ENCODE results near the gene CT45A1. TPM values are rescaled to one million over a fixed set of nuclear protein-coding genes. Genes with fewer than 3 reads are reported as not detected.

CT45A1 gene
- total and polyA plus RNA-seq, 2 of the 8 experiments (the other 6 are each of a cell fraction or from before 2014, with no cell fraction given), result not detected

DNA sequence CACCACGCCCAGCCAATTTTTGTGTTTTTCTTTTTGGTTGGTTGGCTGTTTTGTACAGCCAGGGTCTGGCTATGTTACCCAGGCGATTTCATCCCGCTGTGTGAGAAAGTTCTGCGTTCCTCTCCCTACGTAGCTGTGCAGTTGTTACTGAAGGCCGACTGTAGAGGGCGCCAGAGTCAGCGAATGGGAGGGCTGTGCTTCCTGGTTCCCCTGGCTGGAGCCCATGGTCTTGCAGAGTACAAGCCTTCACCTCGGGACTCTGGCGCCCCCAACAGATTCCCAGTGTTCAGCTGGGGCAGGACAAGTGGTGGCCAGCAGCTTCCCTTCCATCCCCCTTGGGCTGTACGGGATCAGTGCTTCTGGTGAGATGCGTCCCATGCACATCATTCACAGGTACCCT, 5.6 kb upstream of the CT45A1 start:
- Histone ChIP-seq H2AK5ac (ENCODE audit: low read depth, low read length) (no peak overlapping the region), H2AFZ (ENCODE audit: low read length) (no peak overlapping the region), H3K27me3 (replicated peaks in 1 of 4; ENCODE audit: control insufficient read depth in 3 of 4, extremely low read depth in 1 of 4, insufficient read depth in 3 of 4, low read length in 3 of 4) (no peaks in the 10 kb centered on the region), H3K23me2 (ENCODE audit: low read depth, low read length) (no peaks in the 10 kb centered on the region), H2BK20ac (ENCODE audit: low read length) (no peak overlapping the region), H2BK120ac (replicated peaks; ENCODE audit: low read depth, low read length) (no peak overlapping the region), H3K4me1 (replicated peaks in 1 of 4; ENCODE audit: control insufficient read depth in 3 of 4, insufficient read depth in 4 of 4, low read length in 3 of 4) (no peaks in the 10 kb centered on the region), H3K36me3 (ENCODE audit: control insufficient read depth in 2 of 4, insufficient read depth in 4 of 4, low read length in 3 of 4) (no peaks in the 10 kb centered on the region), H3K14ac (ENCODE audit: insufficient read length) (no peak overlapping the region), H3K9ac (replicated peaks in 1 of 4; ENCODE audit: extremely low read depth in 1 of 4, low read depth in 3 of 4, low read length in 3 of 4) (no peak overlapping the region), H4K91ac (replicated peaks; ENCODE audit: insufficient read length, low read length) (no peak overlapping the region), H3K23ac (ENCODE audit: insufficient read length) (no peak overlapping the region), H3K79me2 (ENCODE audit: control insufficient read depth in 1 of 2, insufficient read depth in 2 of 2, low read length in 2 of 2) (no peaks in the 10 kb centered on the region), H4K5ac (ENCODE audit: insufficient read length, low read depth, low read length) (no peak overlapping the region), H2BK15ac (ENCODE audit: low read length) (no peak overlapping the region), H3K79me1 (ENCODE audit: low read depth, low read length) (no peaks in the 10 kb centered on the region), H3K4me3 (ENCODE audit: extremely low read depth in 1 of 4, insufficient read depth in 2 of 4, low read depth in 3 of 4, low read length in 4 of 4) (no peak overlapping the region), H4K20me1 (replicated peaks in 1 of 2; ENCODE audit: control insufficient read depth in 1 of 2, insufficient read depth in 2 of 2, low read length in 2 of 2) (no peaks in the 10 kb centered on the region), H2BK5ac (ENCODE audit: low read depth, low read length) (no peak overlapping the region), H3K9me3 (ENCODE audit: insufficient read depth in 2 of 2, low read depth in 1 of 2, low read length in 1 of 2) (peaks cover 5 to 16% of the 10 kb centered on the region in 2 experiments; a peak in 3 of 4 replicates), H3K4me2 (ENCODE audit: insufficient read depth in 1 of 2, low read depth in 2 of 2, low read length in 2 of 2) (no peak overlapping the region), H2BK12ac (ENCODE audit: low read depth, low read length) (no peak overlapping the region), H3K56ac (replicated peaks; ENCODE audit: insufficient read length, low read depth, low read length) (no peak overlapping the region), H3K4ac (replicated peaks; ENCODE audit: insufficient read length, low read depth, low read length) (no peak overlapping the region), H3K27ac (ENCODE audit: low read depth, low read length) (no peak overlapping the region), H4K8ac (ENCODE audit: extremely low read depth, insufficient read depth, low read length) (no peak overlapping the region), H3K18ac (ENCODE audit: extremely low read depth, low read length) (no peak overlapping the region)
- DNase-seq (ENCODE audit: low read depth in 1 of 2, low spot score in 2 of 2) (peak; percentile 1 to 49), FAIRE-seq (no peak)
- WGBS, 2 experiments (ENCODE audit: extremely low coverage in 1 of 2, insufficient coverage in 1 of 2, insufficient read length in 1 of 2, insufficient replicate concordance in 2 of 2, low coverage in 1 of 2, low lambda C conversion rate in 2 of 2, missing lambda C conversion rate in 1 of 2), result 74% methylated on average over 4 of the region's 12 CpGs; no CpG with 5 or more reads in 1 of the 2 experiments
- CTCF ChIA-PET (ENCODE audit: partially characterized antibody), result no interaction called here
- TF ChIP-seq RAD21 (IDR thresholded peaks at IDR 0.05 in 1 of 2, conservative IDR thresholded peaks at IDR 0.05 in 1 of 2; ENCODE audit: low read depth in 2 of 2, low read length in 2 of 2), result peak; percentile 20 to 39; a peak in 3 of 4 replicates
- TF ChIP-seq NRF1 (IDR thresholded peaks at IDR 0.05; ENCODE audit: low read depth, low read length), result no peak
- TF ChIP-seq, protein P1, sequence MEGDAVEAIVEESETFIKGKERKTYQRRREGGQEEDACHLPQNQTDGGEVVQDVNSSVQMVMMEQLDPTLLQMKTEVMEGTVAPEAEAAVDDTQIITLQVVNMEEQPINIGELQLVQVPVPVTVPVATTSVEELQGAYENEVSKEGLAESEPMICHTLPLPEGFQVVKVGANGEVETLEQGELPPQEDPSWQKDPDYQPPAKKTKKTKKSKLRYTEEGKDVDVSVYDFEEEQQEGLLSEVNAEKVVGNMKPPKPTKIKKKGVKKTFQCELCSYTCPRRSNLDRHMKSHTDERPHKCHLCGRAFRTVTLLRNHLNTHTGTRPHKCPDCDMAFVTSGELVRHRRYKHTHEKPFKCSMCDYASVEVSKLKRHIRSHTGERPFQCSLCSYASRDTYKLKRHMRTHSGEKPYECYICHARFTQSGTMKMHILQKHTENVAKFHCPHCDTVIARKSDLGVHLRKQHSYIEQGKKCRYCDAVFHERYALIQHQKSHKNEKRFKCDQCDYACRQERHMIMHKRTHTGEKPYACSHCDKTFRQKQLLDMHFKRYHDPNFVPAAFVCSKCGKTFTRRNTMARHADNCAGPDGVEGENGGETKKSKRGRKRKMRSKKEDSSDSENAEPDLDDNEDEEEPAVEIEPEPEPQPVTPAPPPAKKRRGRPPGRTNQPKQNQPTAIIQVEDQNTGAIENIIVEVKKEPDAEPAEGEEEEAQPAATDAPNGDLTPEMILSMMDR (IDR thresholded peaks at IDR 0.05; ENCODE audit: control extremely low read depth in 1 of 3, insufficient read depth in 1 of 3, low read depth in 1 of 3, low read length in 3 of 3), result peak; percentile 31 to 77 (median 39)
- POLR2A ChIA-PET (ENCODE audit: partially characterized antibody), result no interaction called here

Measured in H1 (cell line).